ENCODE results near the gene VRTN.
A peak's percentile ranks its signal among the peaks of the same experiment; 100 is the strongest.
"Not testable (repeated sequence)": the region's sequence is repeated elsewhere in the genome, so short reads cannot be mapped to it uniquely, and the experiment has no call there.

VRTN gene

DNA sequence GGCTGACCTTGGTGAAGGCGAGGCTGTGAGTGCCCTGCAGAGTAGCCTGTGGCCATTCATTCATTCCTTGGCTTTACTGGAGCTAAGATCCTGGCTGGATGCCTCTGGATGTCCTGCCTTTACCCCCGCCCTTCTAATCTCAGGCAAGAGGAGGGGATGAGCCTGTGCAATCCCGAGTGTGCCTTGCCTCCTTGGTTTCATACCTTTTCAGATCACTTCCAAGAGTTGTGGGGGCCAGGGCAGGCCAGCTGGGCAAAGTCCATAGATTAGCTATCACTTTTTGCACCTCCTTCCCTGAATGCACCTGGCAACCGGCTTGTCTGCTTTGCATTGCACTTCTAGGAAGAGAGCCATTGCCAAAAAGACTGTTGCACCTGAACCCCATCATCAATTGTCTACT lies 1.5 kb downstream of the VRTN start:
- DNase-seq, result no peak

GRCh38 chr14:74350211-74350927 lies 2.1 kb downstream of the VRTN start:
- DNase-seq, result no peak

DNA sequence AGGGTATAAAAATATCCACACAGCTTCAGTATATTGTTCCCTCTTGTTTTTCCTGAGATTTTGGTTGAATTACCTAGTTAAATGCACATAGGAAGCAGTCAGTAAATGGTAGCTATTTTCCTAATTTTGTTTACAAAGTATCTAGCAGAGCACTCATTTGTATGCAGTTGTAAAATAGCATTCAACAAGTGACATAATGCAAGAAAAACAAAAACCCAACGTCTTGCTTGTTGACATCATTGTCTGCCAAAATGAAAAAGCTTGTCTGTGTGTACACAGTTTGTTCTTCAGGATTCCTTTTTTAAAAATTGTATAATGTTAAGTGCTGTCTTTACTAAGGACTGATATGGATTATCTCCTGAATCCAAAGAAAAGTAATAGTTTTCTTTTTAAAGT lies 2.7 kb downstream of the VRTN start:
- no peak for DNase-seq

GRCh38 chr14:74356892-74357575 lies 8.8 kb downstream of the VRTN start:
- DNase-seq, result no peak

DNA sequence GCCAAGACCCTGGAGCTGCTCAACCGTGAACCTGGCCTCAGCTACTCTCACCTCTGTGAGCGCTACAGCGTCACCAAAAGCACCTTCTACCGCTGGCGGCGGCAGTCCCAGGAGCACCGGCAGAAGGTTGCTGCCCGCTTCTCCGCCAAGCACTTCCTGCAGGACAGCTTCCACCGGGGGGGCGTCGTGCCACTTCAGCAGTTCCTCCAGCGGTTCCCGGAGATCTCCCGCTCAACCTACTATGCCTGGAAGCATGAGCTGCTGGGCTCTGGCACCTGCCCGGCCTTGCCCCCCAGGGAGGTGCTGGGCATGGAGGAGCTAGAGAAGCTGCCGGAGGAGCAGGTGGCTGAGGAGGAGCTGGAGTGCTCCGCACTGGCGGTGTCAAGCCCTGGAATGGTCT lies 9.3 kb downstream of the VRTN start:
- no peak for DNase-seq

DNA sequence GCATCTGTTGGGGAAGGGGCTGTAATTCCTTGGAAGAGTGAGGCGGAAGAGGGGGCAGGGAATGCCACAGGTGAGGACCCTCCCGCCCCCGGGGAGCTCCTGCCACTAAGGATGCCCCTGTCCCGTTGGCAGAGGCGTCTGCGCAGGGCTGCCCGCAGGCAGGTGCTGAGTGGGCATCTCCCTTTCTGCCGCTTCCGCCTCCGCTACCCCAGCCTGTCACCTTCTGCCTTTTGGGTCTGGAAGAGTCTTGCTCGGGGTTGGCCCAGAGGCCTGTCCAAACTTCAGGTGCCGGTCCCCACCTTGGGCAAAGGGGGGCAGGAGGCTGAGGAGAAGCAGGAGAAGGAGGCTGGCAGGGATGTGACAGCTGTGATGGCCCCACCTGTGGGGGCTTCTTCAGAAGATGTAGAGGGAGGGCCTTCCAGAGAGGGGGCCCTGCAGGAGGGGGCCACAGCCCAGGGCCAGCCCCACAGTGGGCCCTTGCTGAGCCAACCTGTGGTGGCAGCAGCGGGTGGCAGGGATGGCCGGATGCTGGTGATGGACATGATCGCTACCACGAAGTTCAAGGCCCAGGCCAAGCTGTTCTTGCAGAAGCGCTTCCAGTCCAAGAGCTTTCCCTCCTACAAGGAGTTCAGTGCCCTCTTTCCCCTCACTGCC lies 10.0 kb downstream of the VRTN start:
- no peak for DNase-seq

- no peak for DNase-seq
Measured at GRCh38 chr14:74360163-74360562, 11.9 kb downstream of the VRTN start.

GRCh38 chr14:74362361-74362915 lies 14.2 kb downstream of the VRTN start:
- DNase-seq, result peak; percentile 84

GRCh38 chr14:74364271-74364880 lies 16.1 kb downstream of the VRTN start:
- DNase-seq, result no peak

GRCh38 chr14:74368026-74368425 lies 19.8 kb downstream of the VRTN start:
- no peak for DNase-seq

DNA sequence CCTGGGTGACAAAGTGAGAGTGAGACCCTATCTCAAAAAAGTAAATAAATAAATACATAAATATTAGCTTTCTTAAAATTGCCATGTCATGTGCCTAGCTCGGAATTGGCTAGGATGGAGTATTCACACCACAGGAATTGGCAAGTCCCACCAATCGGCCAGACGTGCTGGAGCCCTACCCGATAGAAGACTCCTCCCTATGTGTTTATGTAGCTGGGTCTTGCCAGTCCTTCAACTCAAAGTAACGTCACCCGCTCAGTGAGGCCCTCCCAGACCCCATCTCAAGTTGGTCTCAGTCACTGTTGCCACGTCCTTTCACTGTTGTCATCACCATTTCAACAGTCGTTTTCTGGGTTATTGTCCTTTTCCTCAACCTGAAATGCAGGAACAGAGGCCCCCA lies 20.2 kb downstream of the VRTN start:
- no peak for DNase-seq

DNA sequence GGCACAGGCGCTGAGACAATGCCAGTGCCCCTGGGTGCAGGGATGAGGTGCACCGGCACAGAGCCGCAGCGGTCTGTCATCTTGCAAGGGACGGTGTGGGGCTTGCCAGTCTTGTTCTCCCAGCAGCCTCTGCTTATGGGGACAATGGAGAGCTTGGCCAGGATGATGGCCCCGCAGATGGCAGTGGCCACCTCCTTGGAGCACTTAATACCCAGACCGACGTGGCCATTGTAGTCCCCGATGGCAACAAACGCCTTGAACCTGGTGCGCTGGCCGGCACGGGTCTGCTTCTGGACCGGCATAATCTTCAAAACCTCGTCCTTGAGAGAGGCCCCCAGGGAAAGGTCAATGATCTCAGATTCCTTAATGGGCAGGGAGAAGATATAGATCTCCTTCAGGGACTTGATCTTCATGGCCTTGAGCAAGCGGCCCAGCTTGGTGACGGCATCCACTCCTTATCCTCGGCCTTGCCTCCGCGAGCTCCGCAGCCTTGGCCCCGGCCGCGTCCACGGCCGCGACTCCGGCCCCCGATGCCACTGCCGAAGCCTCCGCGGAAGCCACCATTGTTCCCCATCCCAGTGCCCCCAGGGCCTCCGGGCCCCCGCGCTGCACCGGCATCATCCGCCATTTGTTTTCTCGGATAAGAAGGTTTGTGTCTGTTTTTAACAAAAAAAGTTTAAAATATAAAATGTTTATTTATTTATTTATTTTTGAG lies 29.9 kb downstream of the VRTN start:
- no peak for DNase-seq

- DNase-seq, result no peak
Measured at GRCh38 chr14:74380172-74380571, 31.9 kb downstream of the VRTN start.

DNA sequence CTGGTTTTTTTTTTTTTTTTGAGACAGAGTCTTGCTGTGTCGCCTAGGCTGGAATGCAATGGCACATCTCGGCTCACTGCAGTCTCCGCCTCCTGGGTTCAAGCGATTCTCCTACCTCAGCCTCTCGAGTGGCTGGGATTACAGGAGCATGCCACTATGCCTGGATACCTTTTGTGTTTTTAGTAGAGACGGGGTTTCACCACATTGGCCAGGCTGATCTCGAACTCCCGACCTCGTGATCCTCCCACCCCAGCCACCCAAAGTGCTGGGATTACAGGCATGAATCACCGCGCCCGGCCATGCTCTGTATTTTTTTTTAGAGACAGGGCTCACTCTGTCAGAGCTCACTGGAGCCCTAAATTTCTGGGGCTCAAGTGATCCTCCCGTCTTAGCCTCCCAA lies 32.6 kb downstream of the VRTN start:
- no peak for DNase-seq

DNA sequence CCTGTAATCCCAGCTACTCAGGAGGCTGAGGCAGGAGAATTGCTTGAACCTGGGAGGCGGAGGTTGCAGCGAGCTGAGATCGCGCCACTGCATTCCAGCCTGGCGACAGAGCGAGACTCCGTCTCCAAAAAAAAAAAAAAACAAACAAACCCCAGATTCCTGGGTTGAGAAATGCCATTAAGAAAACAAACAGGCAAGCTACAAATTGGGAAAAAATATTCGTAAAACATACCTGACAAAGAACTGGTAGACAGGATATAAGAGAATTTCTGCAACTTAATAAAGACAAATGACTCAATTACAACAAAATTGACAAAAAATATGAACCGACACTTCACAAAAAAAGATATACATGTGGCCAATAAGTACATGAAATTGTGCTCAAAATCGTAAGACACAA lies 33.3 kb downstream of the VRTN start:
- DNase-seq, result not testable (repeated sequence)

DNA sequence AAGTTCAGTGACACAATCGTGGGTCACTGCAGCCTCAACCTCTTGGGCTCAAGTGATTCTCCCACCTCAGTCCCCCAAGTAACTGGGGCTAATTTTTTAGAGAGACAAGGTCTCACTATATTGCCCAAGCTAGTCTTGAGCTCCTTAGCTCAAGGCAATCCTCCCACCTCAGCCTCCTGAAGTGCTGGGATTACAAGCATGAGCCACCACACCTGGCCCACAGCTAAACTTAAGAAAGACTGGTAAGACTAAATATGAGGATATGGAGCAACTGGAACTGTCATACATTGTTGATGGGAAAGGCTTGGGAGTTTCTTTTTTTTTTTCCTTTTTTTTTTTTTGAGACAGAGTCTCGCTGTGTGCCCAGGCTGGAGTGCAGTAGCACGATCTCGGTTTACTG lies 34.0 kb downstream of the VRTN start:
- DNase-seq, result no peak

GRCh38 chr14:74389980-74390379 lies 41.7 kb downstream of the VRTN start:
- no peak for DNase-seq

GRCh38 chr14:74390505-74390904 lies 42.2 kb downstream of the VRTN start:
- DNase-seq, result not testable (repeated sequence)

DNA sequence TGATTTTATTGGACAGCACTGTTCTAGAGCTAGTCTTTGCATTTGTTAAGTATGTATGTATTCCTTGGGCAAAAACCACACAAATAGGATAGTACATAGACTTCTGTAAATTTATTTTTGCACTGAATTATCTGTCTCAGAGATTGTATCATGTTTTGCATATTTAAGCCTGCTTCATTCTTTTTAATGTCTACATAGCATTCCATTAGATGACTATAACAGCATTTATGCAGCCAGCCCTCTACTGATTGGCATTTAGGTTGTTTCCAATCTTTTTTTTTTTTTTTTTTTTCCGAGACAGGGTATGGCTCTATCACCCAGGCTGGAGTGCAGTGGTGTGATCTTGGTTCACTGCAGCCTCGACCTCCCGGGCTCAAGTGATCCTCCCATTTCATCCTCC lies 43.2 kb downstream of the VRTN start:
- DNase-seq, result no peak

- DNase-seq, result no peak
Measured at GRCh38 chr14:74392616-74393570, 44.6 kb downstream of the VRTN start.

GRCh38 chr14:74394549-74394948 lies 46.3 kb downstream of the VRTN start:
- no peak for DNase-seq

DNA sequence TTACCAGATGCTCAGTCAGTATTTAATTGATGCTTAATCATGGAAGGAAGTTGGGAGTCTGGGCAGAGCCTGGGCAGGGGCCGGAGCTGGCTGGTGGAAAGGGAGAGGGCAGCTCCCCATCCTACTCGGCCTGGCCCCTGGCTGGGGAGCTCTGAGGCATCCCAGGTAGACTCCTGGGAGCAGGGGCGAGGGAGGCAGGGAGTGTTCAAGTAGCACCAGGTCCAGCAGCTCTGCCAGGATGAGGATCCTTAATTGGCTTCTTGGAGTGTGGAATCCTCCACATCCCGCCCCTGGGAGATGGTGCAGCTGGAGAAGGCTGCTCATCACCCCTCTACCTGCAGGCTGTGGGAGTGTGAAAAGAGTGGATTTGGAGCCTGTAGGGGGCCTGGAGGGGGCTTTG lies 46.8 kb downstream of the VRTN start:
- no peak for DNase-seq
